ENCODE data around the gene TRRAP. TPM values are rescaled to one million over a fixed set of nuclear protein-coding genes. Genes with fewer than 3 reads are reported as not detected.

Gene TRRAP
- total and polyA plus RNA-seq, 2 of the 4 experiments (the other 2 are of a cell fraction): 12.5 to 18.1 TPM

- Histone ChIP-seq H3K27me3 (ENCODE audit: control insufficient read depth, insufficient read depth, low read length) (no peaks in the 10 kb centered on the region), H3K9me1 (ENCODE audit: insufficient read depth, low read length) (peaks cover 4% of the 10 kb centered on the region), H3K18ac (ENCODE audit: low read depth, low read length) (no peak overlapping the region), H3K79me1 (ENCODE audit: low read depth in 1 of 2, low read length in 2 of 2) (peaks cover 5 to 21% of the 10 kb centered on the region in 2 experiments), H3K4me2 (ENCODE audit: low read depth, low read length) (no peak overlapping the region), H4K8ac (ENCODE audit: low read depth in 2 of 2, low read length in 2 of 2) (no peak overlapping the region), H3K4me1 (ENCODE audit: control insufficient read depth, insufficient read depth, low read length) (peaks cover 1% of the 10 kb centered on the region; the same call in 1 of the 2 replicates), H3K27ac (ENCODE audit: insufficient read depth, low read length) (no peak overlapping the region), H2BK5ac (ENCODE audit: low read depth, low read length, poor library complexity, severe bottlenecking) (no peak overlapping the region), H2BK15ac (ENCODE audit: low read depth, low read length) (no peak overlapping the region), H3K23ac (ENCODE audit: low read depth, low read length) (no peak overlapping the region), H2BK20ac (ENCODE audit: low read depth, low read length) (no peak overlapping the region), H3K4me3 (ENCODE audit: insufficient read depth, low read depth, low read length) (no peak overlapping the region), H4K91ac (ENCODE audit: insufficient read depth, low read depth, low read length) (no peak overlapping the region), H3K4ac (ENCODE audit: low read depth, low read length) (no peak overlapping the region), H2AK5ac (ENCODE audit: low read depth, low read length) (no peak overlapping the region), H3K56ac (ENCODE audit: extremely low read depth, insufficient read depth, low read length) (no peak overlapping the region), H4K20me1 (ENCODE audit: insufficient read depth, low read length) (peaks cover 14% of the 10 kb centered on the region; the same call in 1 of the 2 replicates), H3K36me3 (ENCODE audit: control insufficient read depth, insufficient read depth, low read length) (peaks cover 63% of the 10 kb centered on the region), H3K9me3 (ENCODE audit: control insufficient read depth, insufficient read depth, low read length) (no peaks in the 10 kb centered on the region), H3K14ac (replicated peaks; ENCODE audit: low read depth, low read length) (no peak overlapping the region), H3K9ac (ENCODE audit: low read depth, low read length) (no peak overlapping the region), H4K5ac (ENCODE audit: low read depth, low read length) (no peak overlapping the region), H2BK120ac (ENCODE audit: low read depth, low read length) (no peak overlapping the region), H2AFZ (replicated peaks; ENCODE audit: low read length, poor library complexity) (no peak overlapping the region), H2AK9ac (replicated peaks; ENCODE audit: low read depth, low read length, poor library complexity) (no peak overlapping the region)
- DNase-seq (no peak), ATAC-seq (ENCODE audit: low read depth) (no peak)
- ChIA-PET POLR2A (ENCODE audit: unreplicated experiment) (no interaction called here), CTCF (no interaction called here)
- BruUV-seq (replicated peaks): no TSS peak
- 100% methylated on average over 4 of the region's 12 CpGs; no CpG with 5 or more reads in 1 of the 2 experiments for WGBS, 2 experiments (ENCODE audit: extremely low coverage in 2 of 2, insufficient read length in 1 of 2)
- intact Hi-C loops (cut with micrococcal nuclease): no loop called here
- in situ Hi-C loops (cut with MboI; ENCODE audit: low sequenced_read_pairs): no loop called here
- dilution Hi-C loops (cut with HindIII; ENCODE audit: low sequenced_read_pairs, unreplicated experiment): no loop called here
- no peak for TF ChIP-seq FOS (IDR thresholded peaks at IDR 0.05; ENCODE audit: low read depth, low read length)
- no peak for TF ChIP-seq POLR2A (IDR thresholded peaks at IDR 0.05; ENCODE audit: low read depth, low read length)
- TF ChIP-seq USF2 (IDR thresholded peaks at IDR 0.05; ENCODE audit: low read depth, low read length): no peak
- no peak for TF ChIP-seq CTCF (conservative IDR thresholded peaks at IDR 0.05; ENCODE audit: low read depth, low read length)
- no peak for TF ChIP-seq RFX5 (IDR thresholded peaks at IDR 0.05; ENCODE audit: low read depth, low read length)
- no peak for TF ChIP-seq BHLHE40 (IDR thresholded peaks at IDR 0.05; ENCODE audit: low read depth, low read length)
- no peak for TF ChIP-seq CHD1 (IDR thresholded peaks at IDR 0.05; ENCODE audit: low read depth, low read length)
- no peak for TF ChIP-seq CEBPB (IDR thresholded peaks at IDR 0.05; ENCODE audit: low read depth, low read length)
- TF ChIP-seq RAD21 (IDR thresholded peaks at IDR 0.05; ENCODE audit: low read length): no peak
- TF ChIP-seq SMC3 (IDR thresholded peaks at IDR 0.05; ENCODE audit: low read depth, low read length): no peak
- no peak for TF ChIP-seq MAFK (IDR thresholded peaks at IDR 0.05; ENCODE audit: low read depth, low read length)
- TF ChIP-seq MAZ (IDR thresholded peaks at IDR 0.05; ENCODE audit: borderline replicate concordance, low read depth, low read length): no peak
- TF ChIP-seq MXI1 (IDR thresholded peaks at IDR 0.05; ENCODE audit: borderline replicate concordance, low read depth, low read length): no peak
- no peak for TF ChIP-seq ELK1 (IDR thresholded peaks at IDR 0.05; ENCODE audit: borderline replicate concordance, low read depth, low read length)
Measured at GRCh38 chr7:98917331-98917730, 39.0 kb downstream of the TRRAP start.
